Endodermal cell (in vitro differentiated cells): ENCODE results near the gene SH3BP5. TPM values are rescaled to one million over a fixed set of nuclear protein-coding genes. Genes with fewer than 3 reads are reported as not detected.

ENCODE experiments used
- DNase-seq: peaks from one replicate; pipeline ENCODE4 v3.0.0-alpha.2; 2017
- H3K27ac ChIP-seq: 2 replicates; pipeline ENCODE4 v1.5.1; 2013; ENCODE audit warnings: mild to moderate bottlenecking, low read depth, low read length, moderate library complexity
- H3K27me3 ChIP-seq: 2 replicates; pipeline ENCODE4 v1.6.1; 2013; ENCODE audit warnings: mild to moderate bottlenecking, low read length, moderate library complexity; ENCODE audit not compliant: insufficient read depth, control insufficient read depth, poor library complexity, severe bottlenecking
- H3K36me3 ChIP-seq: 2 replicates; pipeline ENCODE4 v1.7.0; 2013; ENCODE audit warnings: mild to moderate bottlenecking, low read length, moderate library complexity; ENCODE audit not compliant: control insufficient read depth, insufficient read depth
- H3K4me1 ChIP-seq: one replicate; pipeline ENCODE4 v1.7.0; 2013; ENCODE audit warnings: low read length; ENCODE audit not compliant: control insufficient read depth, insufficient read depth
- H3K4me3 ChIP-seq: 2 replicates; pipeline ENCODE4 v1.5.1; 2013; ENCODE audit warnings: mild to moderate bottlenecking, low read length, moderate library complexity
- H3K9ac ChIP-seq: 2 replicates; pipeline ENCODE4 v1.6.1; 2013; ENCODE audit warnings: mild to moderate bottlenecking, low read length, moderate library complexity; ENCODE audit not compliant: poor library complexity, severe bottlenecking; ENCODE audit errors: extremely low read depth
- H3K9me3 ChIP-seq: 2 replicates; pipeline ENCODE4 v1.6.1; 2013; ENCODE audit warnings: mild to moderate bottlenecking, low read length, moderate library complexity; ENCODE audit not compliant: control insufficient read depth
- H3K27ac Mint-ChIP-seq: 2 replicates; pipeline ENCODE4 v1.8.0; 2020; ENCODE audit warnings: mixed read lengths
- H3K27me3 Mint-ChIP-seq: 2 replicates; pipeline ENCODE4 v1.8.0; 2021; ENCODE audit warnings: mild to moderate bottlenecking, mixed read lengths; ENCODE audit not compliant: insufficient read depth
- H3K36me3 Mint-ChIP-seq: 2 replicates; pipeline ENCODE4 v1.8.0; 2020; ENCODE audit warnings: low read depth, mixed read lengths
- H3K4me1 Mint-ChIP-seq: 2 replicates; pipeline ENCODE4 v1.8.0; 2020; ENCODE audit warnings: mixed read lengths
- H3K4me3 Mint-ChIP-seq: 2 replicates; pipeline ENCODE4 v1.8.0; 2020; ENCODE audit warnings: mild to moderate bottlenecking, moderate library complexity, mixed read lengths
- H3K9me3 Mint-ChIP-seq: 2 replicates; pipeline ENCODE4 v1.8.0; 2020; ENCODE audit warnings: mild to moderate bottlenecking, mixed read lengths
- WGBS, 2 experiments: methylation state at CpG; one replicate each; pipeline versions ENCODE4 v1.1.5 to v1.1.7; 2013; ENCODE audit warnings: missing lambda C conversion rate in 2 of 2, mixed read lengths in 1 of 2; ENCODE audit not compliant: insufficient coverage in 1 of 2, insufficient read length in 1 of 2; 5-methylcytosine and 5-hydroxymethylcytosine counted together
- total RNA-seq, 2 donors: library from RNA; stranded (reverse); fragmentation: NEBNext Ultra II Directional in 1 of 2; extraction: Animal tissue kit (Norgen Biotek cat#: 25700) in 1 of 2; gene quantifications; 2 replicates in 1 of 2; 3 replicates in 1 of 2; pipeline ENCODE4 v1.2.1, GENCODE V29; 2021
- TF ChIP-seq, protein P1 (sequence below): fragments of 200-600 bp; sonication (generic); conservative IDR thresholded peaks from 2 replicates; pipeline ENCODE4 v1.5.0; 2021; ENCODE audit warnings: antibody characterized with exemption, mild to moderate bottlenecking

The SH3BP5 gene
- total RNA-seq, 2 donors from 2014 or later, result 25.8 to 30.3 TPM

GRCh38 chr3:15279671-15280402 is 52.5 kb downstream of the SH3BP5 start:
- H3K36me3 ChIP-seq, result no peaks in the 10 kb centered on the region
- H3K4me3 ChIP-seq, result no peak overlapping the region
- peaks cover 4% of the 10 kb centered on the region for H3K4me1 ChIP-seq
- Mint-ChIP-seq H3K4me1 (peaks cover 19% of the 10 kb centered on the region), H3K9me3 (no peaks in the 10 kb centered on the region), H3K27ac (no peak overlapping the region), H3K27me3 (no peaks in the 10 kb centered on the region), H3K36me3 (peaks cover 4% of the 10 kb centered on the region), H3K4me3 (no peak overlapping the region)
- TF ChIP-seq, protein P1, sequence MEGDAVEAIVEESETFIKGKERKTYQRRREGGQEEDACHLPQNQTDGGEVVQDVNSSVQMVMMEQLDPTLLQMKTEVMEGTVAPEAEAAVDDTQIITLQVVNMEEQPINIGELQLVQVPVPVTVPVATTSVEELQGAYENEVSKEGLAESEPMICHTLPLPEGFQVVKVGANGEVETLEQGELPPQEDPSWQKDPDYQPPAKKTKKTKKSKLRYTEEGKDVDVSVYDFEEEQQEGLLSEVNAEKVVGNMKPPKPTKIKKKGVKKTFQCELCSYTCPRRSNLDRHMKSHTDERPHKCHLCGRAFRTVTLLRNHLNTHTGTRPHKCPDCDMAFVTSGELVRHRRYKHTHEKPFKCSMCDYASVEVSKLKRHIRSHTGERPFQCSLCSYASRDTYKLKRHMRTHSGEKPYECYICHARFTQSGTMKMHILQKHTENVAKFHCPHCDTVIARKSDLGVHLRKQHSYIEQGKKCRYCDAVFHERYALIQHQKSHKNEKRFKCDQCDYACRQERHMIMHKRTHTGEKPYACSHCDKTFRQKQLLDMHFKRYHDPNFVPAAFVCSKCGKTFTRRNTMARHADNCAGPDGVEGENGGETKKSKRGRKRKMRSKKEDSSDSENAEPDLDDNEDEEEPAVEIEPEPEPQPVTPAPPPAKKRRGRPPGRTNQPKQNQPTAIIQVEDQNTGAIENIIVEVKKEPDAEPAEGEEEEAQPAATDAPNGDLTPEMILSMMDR, result no peak
- no peak overlapping the region for H3K9ac ChIP-seq
- H3K27me3 ChIP-seq, result no peaks in the 10 kb centered on the region
- H3K9me3 ChIP-seq, result no peaks in the 10 kb centered on the region
- H3K27ac ChIP-seq, result no peak overlapping the region
- 87 to 91% methylated on average over 6 to 12 of the region's 12 CpGs for WGBS, 2 experiments
- peak; percentile 56 for DNase-seq

DNA sequence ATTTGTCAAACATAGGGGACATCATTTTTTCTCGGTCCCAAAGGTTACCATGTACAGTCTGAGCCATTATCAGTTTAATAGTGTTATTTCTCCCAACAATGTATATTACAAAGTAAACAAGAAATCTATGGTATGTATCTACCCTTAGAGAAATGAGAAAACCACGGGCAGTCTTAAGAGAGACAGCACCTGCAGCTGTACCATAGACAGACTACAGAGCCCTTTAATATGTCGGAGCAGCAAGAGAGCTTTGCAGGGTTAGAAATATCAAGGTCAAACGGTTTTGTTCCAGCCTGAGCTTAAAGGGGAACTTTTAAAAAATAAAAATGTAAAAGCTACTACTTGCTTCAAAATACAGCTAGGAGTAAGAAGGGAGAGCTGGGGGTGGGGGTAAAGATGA is 53.2 kb downstream of the SH3BP5 start:
- Mint-ChIP-seq H3K4me3 (no peak overlapping the region), H3K4me1 (peaks cover 20% of the 10 kb centered on the region), H3K27ac (no peak overlapping the region), H3K36me3 (peaks cover 6% of the 10 kb centered on the region), H3K9me3 (no peaks in the 10 kb centered on the region), H3K27me3 (no peaks in the 10 kb centered on the region)
- DNase-seq, result no peak
- TF ChIP-seq, protein P1, result no peak
- H3K4me1 ChIP-seq, result peaks cover 4% of the 10 kb centered on the region
- H3K9me3 ChIP-seq, result no peaks in the 10 kb centered on the region
- H3K27me3 ChIP-seq, result no peaks in the 10 kb centered on the region
- no peak overlapping the region for H3K9ac ChIP-seq
- 92 to 95% methylated on average over 2 to 4 of the region's 4 CpGs for WGBS, 2 experiments
- no peaks in the 10 kb centered on the region for H3K36me3 ChIP-seq
- no peak overlapping the region for H3K4me3 ChIP-seq
- no peak overlapping the region for H3K27ac ChIP-seq

- no peak overlapping the region for H3K27ac Mint-ChIP-seq
- 56 to 78% methylated on average over 9 to 13 of the region's 13 CpGs for WGBS, 2 experiments
These were observed 54.4 kb downstream of the SH3BP5 start for GRCh38 chr3:15277861-15278500.

More at GRCh38 chr3:15277861-15278500, 54.4 kb downstream of the SH3BP5 start:
- Histone ChIP-seq H3K9me3 (no peaks in the 10 kb centered on the region), H3K27me3 (no peaks in the 10 kb centered on the region), H3K4me1 (peaks cover 4% of the 10 kb centered on the region), H3K9ac (no peak overlapping the region), H3K27ac (no peak overlapping the region), H3K4me3 (no peak overlapping the region), H3K36me3 (no peaks in the 10 kb centered on the region)
- Mint-ChIP-seq H3K4me1 (peaks cover 26% of the 10 kb centered on the region), H3K4me3 (no peak overlapping the region), H3K27me3 (no peaks in the 10 kb centered on the region), H3K36me3 (peaks cover 6% of the 10 kb centered on the region), H3K9me3 (no peaks in the 10 kb centered on the region)
- TF ChIP-seq, protein P1, result no peak
- DNase-seq, result no peak
